ENCODE data around the gene OBP2A.
"Not testable (repeated sequence)": the region's sequence is repeated elsewhere in the genome, so short reads cannot be mapped to it uniquely, and the experiment has no call there.

Gene OBP2A

DNA sequence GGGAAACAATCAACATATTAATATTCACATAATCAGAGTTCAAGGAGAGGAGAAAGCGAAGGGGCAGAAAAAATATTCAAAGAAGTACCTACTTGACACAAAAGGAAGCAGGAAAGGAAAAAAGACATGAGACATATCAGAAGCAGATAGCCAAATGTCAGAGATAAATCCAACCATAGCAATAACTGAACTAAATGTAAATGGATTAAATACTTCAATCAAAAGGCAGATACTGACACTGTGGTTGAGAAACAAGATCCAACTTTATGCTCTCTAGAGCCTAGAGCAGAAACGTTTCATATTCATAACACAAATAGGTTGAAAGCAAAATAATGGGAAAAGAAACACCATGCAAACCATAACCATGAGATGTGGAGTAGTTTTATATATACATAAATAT lies 36.5 kb upstream of the OBP2A start:
- no peak for DNase-seq (ENCODE audit: low read depth in 2 of 2)

DNA sequence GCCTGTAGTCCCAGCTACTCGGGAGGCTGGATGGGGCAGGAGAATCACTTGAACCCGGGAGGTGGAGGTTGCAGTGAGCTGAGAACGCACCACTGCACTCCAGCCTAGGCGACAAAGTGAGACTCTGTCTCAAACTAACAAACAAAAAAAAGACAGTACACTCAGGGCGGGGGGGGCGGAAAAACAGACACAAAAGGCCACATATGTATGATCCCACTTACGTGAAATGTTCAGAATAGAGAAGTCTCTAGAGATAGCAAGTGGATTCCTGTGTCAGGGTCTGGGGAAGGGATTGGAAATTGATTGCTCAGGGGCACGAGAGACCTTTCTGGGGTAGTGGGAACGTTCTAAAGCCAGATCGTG lies 33.7 kb upstream of the OBP2A start:
- DNase-seq (ENCODE audit: low read depth in 2 of 2), result no peak

- DNase-seq (ENCODE audit: low read depth in 2 of 2), result no peak
Observed at GRCh38 chr9:135512904-135513303, 33.0 kb upstream of the OBP2A start.

DNA sequence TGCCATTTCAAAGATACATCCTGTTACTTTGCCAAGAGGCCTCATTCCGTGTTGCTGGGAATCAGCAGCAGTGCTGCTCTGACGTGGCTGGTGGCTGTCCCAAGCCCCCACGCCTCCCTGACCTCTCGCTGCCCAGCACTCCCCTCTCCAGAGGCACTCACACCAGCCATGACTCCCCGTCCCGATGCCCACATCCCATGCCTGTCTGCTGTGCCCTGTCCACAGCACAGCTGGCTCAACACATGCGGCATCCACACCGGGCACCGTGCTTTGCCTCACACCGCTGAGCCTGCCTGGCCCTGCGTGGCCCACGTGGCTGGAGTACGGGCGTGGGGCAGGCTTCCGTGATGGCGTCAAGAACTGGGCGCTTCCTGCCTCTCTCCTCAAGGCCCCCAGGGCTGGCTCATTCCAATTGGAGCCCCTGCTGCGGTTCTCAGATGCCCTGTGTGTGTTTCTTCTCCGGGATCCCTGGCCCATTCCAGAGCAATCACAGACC lies 32.5 kb upstream of the OBP2A start:
- DNase-seq (ENCODE audit: low read depth in 2 of 2), result no peak

DNA sequence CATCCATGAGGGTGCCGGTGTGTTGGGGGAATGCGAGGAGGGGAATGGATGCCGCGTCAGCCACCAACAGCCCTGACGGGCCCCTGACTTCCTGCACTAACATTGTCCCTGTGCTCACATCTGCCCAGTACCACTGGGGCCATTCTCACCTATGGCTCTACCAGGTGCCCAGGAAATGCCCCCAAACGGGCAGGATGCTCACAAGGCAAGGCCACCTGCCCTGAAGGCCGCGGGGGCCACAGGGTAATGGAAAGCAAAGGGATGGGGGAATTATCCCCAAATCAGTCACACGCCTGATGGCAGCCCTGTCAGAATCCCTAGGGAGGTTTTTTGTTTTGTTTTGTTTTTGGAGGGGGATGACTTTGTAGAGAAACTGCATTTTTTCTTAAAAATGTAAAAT lies 32.0 kb upstream of the OBP2A start:
- DNase-seq (ENCODE audit: low read depth in 2 of 2), result not testable (repeated sequence)

- no peak for DNase-seq (ENCODE audit: low read depth in 2 of 2)
Observed at GRCh38 chr9:135514342-135515082, 31.4 kb upstream of the OBP2A start.

DNA sequence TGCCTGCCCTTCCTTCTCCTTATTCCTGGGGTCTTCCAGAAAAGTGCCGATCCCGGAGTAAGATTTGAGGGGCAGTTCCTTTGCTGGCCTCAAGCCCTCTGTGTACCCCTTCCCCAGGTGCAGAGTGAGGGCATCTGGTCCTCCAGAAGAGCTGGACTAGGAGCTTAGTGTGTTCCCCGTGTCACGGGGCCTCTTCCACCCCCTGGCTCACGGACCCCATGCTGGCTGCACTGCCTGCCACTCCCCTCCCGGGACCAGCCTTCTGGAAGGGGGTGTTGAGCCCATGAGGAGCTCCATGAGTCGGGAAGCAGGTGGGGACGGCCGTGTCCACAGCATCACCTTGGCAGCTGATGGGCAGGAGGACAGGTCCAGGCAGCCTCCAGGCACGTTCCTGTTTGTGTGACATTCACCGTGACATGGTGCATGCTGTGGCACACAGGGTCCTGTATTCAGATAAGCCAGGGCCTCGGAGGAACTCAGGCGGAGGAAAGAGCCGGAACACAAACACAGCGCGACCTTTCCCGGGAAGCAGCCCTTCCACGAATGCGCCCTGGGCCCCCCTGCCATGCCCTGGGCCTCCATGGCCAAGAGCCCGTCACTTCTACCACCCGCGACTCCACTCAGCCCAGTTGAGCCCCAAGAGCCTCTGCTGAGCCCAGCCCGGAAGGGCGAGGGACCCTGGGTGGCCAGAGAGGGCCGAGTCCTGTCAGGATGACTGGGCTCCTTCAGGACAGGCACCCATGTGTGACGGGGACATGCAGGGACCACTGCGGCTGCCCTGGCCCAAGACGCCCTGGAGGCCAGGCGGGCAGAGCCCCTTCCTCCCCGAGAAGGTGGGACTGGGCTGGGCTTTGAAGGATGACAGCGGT lies 30.6 kb upstream of the OBP2A start:
- DNase-seq (ENCODE audit: low read depth in 2 of 2), result no peak

DNA sequence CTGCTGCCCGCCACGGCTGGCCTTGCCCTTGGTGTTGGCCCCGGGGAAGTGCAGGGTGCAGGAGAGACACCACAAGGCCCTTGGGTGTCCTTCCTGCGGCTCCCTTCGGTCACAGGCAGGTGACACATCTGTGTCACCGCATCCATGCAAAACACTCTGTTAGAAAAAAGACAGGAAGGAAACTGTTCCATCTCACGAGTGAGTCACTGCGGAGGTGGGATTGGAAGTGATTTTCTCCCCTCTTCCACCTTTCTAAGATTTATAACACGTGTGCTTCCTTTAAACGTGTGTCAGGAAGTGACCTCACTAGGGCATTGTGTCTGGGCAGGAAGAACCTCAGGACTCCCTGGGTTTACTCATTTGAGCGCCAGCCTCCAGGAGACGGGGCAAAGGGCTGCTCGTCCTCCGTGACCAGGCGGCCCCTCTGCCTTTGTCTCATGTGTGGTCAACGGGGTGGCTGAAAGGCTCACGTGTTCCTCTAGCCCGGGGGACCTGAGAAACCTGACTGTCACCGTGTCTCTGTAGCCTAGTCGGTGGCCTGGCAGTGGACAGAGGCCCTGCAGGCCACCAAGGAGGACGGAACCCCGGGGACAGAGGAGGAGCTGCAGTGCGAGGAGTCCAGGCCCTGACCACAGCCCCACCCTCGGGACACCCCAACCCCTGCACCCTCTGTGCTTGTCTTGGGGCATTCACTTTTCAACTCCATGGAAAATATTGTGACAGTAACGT lies 29.6 kb upstream of the OBP2A start:
- DNase-seq (ENCODE audit: low read depth in 2 of 2), result no peak

DNA sequence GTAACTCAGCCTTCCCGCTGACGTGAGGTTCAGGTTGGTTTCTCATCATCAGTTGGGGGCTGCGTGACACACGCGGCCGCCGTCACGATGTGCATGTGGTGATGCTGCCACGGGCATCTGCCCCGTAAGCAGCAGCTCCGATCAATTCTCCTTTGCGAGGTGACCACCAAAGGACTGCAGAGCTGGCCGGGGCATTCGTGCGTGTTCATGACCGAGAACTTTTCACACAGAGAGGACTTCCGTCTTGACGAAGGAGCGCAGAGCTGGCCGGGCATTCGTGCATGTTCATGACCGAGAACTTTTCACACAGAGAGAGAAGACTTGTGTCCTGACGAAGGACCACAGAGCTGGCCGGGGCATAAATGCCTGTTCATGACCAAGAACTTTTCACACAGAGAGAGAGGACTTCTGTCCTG lies 28.5 kb upstream of the OBP2A start:
- no peak for DNase-seq (ENCODE audit: low read depth in 2 of 2)

GRCh38 chr9:135519179-135519971 lies 26.6 kb upstream of the OBP2A start:
- DNase-seq (ENCODE audit: low read depth in 2 of 2), result no peak

- DNase-seq (ENCODE audit: low read depth in 2 of 2), result no peak
Observed at GRCh38 chr9:135520916-135521607, 24.9 kb upstream of the OBP2A start, which contains the start of gene LCN1. TSS of gene LCN1 (plus strand) at chr9:135521440. CDS start at chr9:135521498, 58 bp downstream.

DNA sequence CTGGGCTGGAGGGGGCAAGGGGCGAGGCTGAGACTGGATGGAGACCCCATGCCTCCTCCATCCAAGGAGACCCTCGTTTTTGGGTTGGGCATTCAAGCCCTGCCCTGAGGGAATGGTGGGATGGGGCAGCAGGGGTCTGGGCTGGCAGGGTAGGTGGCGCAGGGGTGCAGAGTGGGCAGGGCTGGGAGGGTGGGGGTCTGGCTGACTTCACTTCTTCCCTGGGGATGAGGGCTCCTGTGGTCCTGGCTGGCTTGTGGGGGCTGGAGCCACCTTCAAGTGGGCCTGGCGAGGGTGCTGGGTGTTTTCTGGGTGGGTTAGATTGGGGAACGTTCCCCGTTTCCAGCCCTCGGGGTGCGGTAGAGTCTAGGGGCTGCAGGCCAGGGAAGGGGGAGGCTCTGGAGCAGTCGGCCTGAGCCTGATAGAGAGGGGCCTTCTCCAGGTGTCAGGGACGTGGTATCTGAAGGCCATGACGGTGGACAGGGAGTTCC lies 24.3 kb upstream of the OBP2A start:
- no peak for DNase-seq (ENCODE audit: low read depth in 2 of 2)

DNA sequence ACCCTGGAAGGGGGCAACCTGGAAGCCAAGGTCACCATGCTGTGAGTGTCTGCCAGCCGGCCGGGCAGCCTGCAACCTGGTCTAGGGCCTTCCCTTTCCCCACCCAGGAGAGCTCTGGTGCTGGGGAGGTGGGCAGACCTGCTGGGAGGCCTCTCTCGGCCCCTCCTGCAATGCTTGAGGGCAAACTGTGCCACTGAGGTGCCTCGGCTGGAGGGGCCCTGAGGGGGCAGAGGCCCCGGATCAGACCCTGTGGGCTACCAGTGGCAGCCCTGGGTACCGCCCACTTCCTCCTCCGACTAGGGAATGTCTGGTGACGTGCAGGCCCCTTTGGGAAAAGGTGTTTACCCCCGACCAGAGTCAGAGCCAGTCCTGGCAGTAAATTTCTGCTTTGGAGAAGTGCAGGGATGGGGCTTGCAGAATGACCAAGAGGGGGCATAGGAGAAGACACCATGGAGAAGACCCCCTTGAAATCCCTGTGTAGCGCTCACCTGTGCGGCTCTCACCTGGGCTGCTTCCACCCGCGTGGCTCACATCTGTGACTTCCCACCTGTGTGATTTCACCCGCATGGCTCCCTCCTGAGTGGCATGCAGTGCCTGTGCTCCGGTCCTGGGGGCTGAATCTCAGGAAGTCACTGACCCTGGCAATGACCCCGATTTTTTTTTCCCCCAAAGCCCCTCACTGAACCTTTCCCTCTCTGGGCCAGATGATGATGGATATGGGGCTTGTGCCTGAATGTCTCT lies 23.6 kb upstream of the OBP2A start:
- DNase-seq (ENCODE audit: low read depth in 2 of 2), result no peak

DNA sequence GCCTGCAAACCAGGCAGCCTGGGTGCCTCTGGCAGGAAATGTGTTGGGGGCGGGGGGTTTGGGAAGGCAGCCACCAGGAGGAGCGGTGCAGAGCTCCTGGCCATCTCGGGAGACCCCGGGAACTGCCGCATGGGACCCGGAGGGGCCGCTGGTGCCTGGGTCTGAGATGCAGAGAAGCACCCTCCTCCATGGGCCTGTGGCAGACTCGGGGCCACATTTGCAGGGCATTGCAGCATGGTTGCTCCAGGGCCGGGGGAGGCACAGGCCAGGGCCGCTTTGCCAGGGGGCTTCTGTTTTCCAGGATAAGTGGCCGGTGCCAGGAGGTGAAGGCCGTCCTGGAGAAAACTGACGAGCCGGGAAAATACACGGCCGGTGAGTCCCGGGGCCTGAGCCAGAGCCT lies 23.0 kb upstream of the OBP2A start:
- no peak for DNase-seq (ENCODE audit: low read depth in 2 of 2)

DNA sequence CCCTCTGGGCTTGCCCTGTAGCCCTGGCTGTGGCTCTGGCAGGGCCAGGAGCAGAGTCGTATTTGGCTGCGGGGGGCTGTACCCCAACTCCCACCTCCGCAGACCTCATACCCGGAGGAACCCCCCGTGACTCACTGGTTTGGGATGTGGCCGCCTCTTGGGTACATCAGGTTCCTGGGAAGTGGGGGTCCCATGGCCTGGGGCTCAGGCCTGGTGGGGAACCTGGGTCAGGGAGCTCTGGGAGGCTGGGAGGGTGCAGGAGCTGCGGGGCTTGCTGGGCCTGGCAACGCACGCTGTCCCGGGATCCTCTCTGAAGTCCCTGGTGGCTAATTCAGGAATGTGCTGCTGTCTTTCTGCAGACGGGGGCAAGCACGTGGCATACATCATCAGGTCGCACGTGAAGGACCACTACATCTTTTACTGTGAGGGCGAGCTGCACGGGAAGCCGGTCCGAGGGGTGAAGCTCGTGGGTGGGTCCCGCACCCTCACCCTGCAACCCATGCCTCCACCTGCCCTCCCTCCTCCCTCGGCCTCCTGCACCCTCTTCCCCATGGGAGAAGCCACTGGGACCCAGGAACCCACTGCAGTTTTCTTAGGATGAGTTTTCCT lies 22.3 kb upstream of the OBP2A start:
- no peak for DNase-seq (ENCODE audit: low read depth in 2 of 2)

DNA sequence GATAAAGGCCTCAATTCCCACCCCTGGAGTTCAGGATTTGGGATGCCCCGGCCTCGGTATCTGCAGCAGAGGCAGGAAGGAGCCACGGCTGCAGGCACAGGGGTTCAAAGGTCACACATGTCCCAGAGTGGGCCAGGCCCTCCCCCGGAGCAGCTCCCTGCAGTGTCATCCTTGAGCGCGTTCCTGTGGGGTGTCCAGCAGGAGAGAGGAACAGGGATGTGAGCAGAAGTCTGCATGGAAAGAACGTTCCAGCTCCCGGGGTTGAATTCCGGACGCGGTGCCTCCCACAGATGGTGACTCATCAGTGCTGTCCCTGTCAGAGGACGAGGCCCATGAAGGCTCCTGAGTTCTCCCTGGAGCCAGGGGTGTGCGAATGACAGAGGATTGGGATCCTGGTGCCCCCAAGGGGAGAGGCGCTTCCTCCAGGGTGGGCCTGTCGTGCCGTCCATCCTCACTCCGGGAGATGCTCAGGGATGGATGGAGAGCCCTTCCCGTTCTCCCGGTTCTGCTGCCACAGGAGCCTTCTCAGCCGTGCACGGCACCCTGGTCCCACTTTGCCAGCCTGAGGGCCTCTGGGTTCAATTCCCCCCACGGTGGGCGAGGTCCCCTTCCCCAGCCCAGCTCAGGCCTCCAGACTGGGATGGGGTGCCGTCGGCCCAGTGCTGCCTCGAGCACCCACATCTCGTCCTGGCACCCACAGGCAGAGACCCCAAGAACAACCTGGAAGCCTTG lies 21.6 kb upstream of the OBP2A start:
- DNase-seq (ENCODE audit: low read depth in 2 of 2), result no peak

GRCh38 chr9:135525241-135526088 lies 20.5 kb upstream of the OBP2A start:
- no peak for DNase-seq (ENCODE audit: low read depth in 2 of 2)
